Measurements from ENCODE around the gene STK11IP. TPM values are rescaled to one million over a fixed set of nuclear protein-coding genes. Genes with fewer than 3 reads are reported as not detected.

STK11IP gene
- total and polyA plus RNA-seq, 2 donors (not counting 1 experiment from before 2014, with no cell fraction given): 46.8 to 55.6 TPM

DNA sequence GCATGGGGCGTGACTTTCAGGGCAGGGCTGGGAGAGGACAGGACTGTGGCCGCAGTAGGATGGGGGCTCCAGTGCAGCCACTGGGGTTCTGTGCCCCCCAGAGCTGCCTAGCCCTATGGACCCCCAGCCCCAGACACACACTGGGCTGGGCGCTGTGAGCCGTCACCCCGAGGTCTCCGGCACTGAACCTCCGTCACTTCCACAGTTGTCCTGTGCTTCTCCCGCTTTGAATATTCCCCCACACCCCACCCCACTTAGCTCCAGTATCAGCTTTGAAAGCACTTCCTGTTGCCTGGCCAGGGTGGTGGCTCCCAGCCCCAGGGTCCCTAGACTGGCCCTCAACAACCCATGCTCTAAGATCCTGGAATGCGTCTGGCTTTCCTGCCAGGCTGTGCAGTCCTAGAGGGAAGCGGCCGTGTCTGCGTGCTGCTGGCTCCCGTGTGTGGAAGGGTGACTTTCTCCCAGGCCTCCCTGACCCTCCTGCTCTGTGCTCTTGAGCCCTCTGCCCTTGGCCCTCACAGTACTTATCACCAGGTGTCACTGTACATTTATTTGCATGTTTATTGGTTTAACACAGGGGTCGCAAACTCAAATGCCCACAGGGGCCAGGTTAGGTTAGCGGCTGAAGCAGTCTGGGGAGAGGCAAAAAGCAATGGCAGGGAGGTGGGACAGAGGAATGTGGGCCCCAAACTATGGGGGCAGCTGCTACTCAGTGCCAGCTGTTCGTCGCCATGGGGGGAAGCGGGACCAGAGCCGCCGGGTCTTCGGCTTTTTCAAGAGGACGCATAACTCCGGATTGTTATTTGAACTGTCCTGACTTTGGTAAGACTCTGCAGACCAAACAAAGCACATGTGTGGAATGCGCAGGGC, 36.2 kb upstream of the STK11IP start:
- Histone ChIP-seq H3K9ac (ENCODE audit: low read length) (no peak overlapping the region), H3K36me3 (replicated peaks in 1 of 2; ENCODE audit: control extremely low read depth in 1 of 2, control insufficient read depth in 1 of 2, extremely low read depth in 1 of 2, insufficient read depth in 2 of 2, low read length in 1 of 2) (no peaks in the 10 kb centered on the region), H2AFZ (ENCODE audit: insufficient read depth, low read depth, low read length, poor library complexity, severe bottlenecking) (no peak overlapping the region), H3K27me3 (replicated peaks in 1 of 4; ENCODE audit: control extremely low read depth in 1 of 4, control insufficient read depth in 3 of 4, insufficient read depth in 4 of 4, low read length in 3 of 4) (peaks cover 0 to 9% (median 0%) of the 10 kb centered on the region in 4 experiments), H3K27ac (ENCODE audit: low read length in 2 of 2) (no peak overlapping the region), H3K79me2 (ENCODE audit: control insufficient read depth, insufficient read depth, low read length) (no peaks in the 10 kb centered on the region), H3K4me1 (ENCODE audit: control insufficient read depth in 2 of 2, insufficient read depth in 2 of 2, low read length in 2 of 2) (no peaks in the 10 kb centered on the region), H3K9me3 (ENCODE audit: control extremely low read depth in 1 of 3, control insufficient read depth in 2 of 3, insufficient read depth in 1 of 3, low read length in 2 of 3) (peaks cover 0 to 5% (median 0%) of the 10 kb centered on the region in 3 donors), H3K4me3 (ENCODE audit: control extremely low read depth in 1 of 5, extremely low read depth in 1 of 5, insufficient read depth in 1 of 5, low read depth in 2 of 5, low read length in 4 of 5) (no peak overlapping the region), H4K20me1 (ENCODE audit: control insufficient read depth, insufficient read depth, low read length, poor library complexity, severe bottlenecking) (no peaks in the 10 kb centered on the region), H3K4me2 (replicated peaks; ENCODE audit: low read depth, low read length, poor library complexity, severe bottlenecking) (no peak overlapping the region)
- H3K4me3 Mint-ChIP-seq: no peak overlapping the region
- H3K27ac Mint-ChIP-seq: no peak overlapping the region
- POLR2A ChIA-PET: no interaction called here
- intact Hi-C loops (cut with micrococcal nuclease): no loop called here
- H3K9me3 Mint-ChIP-seq (ENCODE audit: insufficient read depth): no peaks in the 10 kb centered on the region
- H3K4me1 Mint-ChIP-seq: no peaks in the 10 kb centered on the region
- 98% methylated on average over 22 of the region's 24 CpGs for WGBS (ENCODE audit: insufficient coverage)
- CTCF ChIA-PET: interaction anchor here (1.1 to 2.5 kb wide), 5 partner anchors 9 to 128 kb away, joined by 3 to 11 read pairs (median 5); partner anchors contain the start of gene OBSL1
- no peak for ATAC-seq (ENCODE audit: low read depth)
- no peak for DNase-seq
- H3K27me3 Mint-ChIP-seq: peaks cover 34% of the 10 kb centered on the region
- TF ChIP-seq, protein P1, sequence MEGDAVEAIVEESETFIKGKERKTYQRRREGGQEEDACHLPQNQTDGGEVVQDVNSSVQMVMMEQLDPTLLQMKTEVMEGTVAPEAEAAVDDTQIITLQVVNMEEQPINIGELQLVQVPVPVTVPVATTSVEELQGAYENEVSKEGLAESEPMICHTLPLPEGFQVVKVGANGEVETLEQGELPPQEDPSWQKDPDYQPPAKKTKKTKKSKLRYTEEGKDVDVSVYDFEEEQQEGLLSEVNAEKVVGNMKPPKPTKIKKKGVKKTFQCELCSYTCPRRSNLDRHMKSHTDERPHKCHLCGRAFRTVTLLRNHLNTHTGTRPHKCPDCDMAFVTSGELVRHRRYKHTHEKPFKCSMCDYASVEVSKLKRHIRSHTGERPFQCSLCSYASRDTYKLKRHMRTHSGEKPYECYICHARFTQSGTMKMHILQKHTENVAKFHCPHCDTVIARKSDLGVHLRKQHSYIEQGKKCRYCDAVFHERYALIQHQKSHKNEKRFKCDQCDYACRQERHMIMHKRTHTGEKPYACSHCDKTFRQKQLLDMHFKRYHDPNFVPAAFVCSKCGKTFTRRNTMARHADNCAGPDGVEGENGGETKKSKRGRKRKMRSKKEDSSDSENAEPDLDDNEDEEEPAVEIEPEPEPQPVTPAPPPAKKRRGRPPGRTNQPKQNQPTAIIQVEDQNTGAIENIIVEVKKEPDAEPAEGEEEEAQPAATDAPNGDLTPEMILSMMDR (IDR thresholded peaks at IDR 0.05): no peak
